ENCODE results near the gene RANBP6.
"Not testable (repeated sequence)": the region's sequence is repeated elsewhere in the genome, so short reads cannot be mapped to it uniquely, and the experiment has no call there.

- not testable (repeated sequence) for TF ChIP-seq CTCF (IDR thresholded peaks at IDR 0.05 in 4 of 5, conservative IDR thresholded peaks at IDR 0.05 in 1 of 5); POLR2A (IDR thresholded peaks at IDR 0.05)
Measured at GRCh38 chr9:6016975-6017374, 1.6 kb upstream of the RANBP6 start.
